ENCODE results near the gene SPATA12.

SPATA12 gene, protein sequence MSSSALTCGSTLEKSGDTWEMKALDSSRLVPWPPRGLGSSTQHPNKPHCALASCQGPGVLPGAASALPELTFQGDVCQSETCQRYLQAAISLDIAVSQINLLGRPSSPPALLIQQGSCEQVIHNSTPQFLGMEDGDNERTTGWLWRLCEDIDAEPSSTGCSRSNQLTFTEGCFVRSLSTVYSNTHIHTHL

DNA sequence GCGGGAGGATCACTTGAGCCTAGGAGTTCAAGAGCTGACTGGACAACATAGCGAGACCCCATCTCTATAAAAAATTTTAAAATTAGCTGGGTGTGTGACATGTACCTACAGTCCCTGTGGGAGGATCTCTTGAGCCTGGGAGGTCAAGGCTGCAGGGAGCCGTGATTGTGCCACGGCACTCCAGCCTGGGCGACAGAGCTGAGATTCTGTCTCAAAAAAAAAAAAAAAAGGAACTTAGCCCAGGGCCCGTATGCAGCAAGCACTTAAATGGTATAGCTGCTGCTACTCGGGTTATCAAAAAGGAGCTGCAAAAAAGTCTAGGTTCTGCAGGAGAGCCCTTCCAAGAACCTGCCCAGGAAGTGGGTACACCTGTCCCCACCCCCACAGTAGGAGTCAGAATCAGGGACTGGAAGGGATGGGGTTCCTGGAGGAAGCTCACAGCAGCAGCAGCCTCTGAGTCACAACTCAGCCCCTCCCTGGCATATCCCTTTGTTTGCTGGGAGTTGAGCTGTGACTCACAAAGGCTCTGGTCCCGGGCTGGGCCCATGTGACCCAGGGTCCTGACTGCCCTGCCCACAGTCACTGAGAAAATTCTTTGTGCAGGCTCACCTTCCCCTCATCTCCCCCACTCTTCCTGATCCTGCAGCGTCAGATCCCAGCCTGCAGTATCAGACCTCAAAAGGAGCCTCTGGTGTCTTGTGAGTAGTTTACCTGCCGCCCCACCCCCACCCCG, at the start of gene SPATA12:
Gene SPATA12 (plus strand): TSS at position 576 of the 733 bp plus-strand sequence. CDS start 13,031 bp downstream, outside the sequence.
- DNase-seq (ENCODE audit: low read depth in 3 of 3), result no peak

DNA sequence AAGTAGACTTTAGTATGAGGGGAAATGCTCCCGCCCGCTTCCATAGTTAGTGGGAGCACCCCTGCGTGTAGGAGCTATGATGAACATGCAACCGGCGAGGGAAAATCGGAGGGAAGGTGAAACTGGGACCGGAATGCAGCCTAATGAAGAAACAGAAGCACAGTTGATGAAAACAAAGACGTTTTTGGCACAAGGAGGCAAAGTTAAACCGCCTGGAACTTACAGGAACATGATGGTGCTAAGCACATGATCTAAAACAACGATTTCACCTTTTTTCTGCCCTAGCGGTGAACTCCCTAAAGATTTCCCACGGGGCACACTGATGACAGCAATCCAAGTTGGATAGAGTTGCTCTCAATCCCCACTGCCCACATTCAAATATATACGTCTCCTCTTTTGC, 49.4 kb upstream of the SPATA12 start:
- no peak for DNase-seq (ENCODE audit: low read depth in 3 of 3)

DNA sequence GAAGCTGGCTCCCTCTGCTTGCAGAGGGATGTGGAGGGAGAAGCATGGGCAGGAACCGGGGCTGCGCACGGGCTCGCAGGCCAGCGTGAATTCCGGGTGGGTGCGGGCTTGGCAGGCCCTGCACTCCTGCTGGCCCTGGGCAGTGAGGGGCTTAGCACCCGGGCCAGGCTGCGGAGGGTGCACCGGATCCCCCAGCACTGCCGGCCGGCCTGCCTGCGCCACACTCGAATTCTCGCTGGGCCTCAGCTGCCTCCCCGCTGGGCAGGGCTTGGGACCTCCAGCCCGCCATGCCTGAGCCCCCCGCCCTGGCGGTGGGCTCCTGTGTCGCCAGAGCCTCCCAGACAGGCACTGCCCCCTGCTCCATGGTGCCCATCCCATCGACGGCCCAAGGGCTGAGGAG, 47.6 kb upstream of the SPATA12 start:
- no peak for DNase-seq (ENCODE audit: low read depth in 3 of 3)

DNA sequence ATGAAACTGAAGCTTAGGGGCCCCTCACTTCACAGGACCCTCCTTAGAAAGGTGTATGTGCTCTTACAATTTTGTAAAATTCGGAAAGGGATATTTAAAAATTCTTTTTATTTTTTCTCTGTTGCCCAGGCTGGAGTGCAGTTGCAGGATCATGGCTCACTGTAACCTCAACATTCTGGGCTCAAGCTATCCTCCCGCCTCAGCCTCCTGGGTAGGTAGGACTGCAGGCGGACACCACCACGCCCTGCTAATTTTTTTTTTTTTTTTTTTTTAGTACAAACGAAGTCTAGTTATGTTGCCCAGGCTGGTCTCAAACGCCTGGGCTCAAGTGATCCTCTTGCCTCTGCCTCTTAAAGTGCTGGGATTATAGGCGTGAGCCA, 45.1 kb upstream of the SPATA12 start:
- no peak for DNase-seq (ENCODE audit: low read depth in 3 of 3)

DNA sequence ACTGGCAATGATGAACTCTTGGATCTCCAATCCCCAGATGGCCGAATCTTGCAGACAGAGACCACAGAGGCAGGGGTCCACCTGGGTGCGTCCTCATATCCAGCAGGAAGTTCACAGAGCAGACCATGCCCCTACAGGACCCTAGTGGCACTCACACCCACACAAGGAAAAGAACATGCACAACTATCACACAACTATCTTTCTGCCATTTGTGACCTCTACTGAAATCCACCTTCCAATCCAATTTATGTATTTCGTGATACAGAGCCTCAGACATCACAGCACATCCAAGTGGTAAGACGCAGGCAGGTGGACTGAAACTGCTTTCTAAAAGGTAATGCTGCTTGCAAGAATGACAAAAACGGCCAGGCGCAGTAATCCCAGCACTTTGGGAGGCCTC, 44.6 kb upstream of the SPATA12 start:
- DNase-seq (ENCODE audit: low read depth in 3 of 3), result no peak

DNA sequence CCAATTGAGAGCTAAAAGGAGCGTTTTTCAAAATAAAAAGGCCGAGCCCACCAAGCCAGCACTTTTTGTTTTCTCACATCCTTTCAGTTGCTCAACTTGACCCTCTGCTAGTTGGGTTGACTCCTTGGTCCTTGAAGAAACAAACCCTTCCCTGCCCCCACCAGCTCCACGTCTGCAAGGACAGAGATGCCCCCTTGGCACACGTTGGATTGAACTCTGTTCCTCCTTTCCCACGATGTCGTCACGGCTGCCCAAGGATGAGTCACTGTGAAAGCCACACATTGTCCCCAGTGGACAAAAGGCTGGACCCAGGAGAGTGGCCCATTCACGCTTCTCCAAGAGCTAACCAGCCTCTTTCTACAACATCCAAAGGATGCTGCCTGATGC, 43.0 kb upstream of the SPATA12 start:
- no peak for DNase-seq (ENCODE audit: low read depth in 3 of 3)

DNA sequence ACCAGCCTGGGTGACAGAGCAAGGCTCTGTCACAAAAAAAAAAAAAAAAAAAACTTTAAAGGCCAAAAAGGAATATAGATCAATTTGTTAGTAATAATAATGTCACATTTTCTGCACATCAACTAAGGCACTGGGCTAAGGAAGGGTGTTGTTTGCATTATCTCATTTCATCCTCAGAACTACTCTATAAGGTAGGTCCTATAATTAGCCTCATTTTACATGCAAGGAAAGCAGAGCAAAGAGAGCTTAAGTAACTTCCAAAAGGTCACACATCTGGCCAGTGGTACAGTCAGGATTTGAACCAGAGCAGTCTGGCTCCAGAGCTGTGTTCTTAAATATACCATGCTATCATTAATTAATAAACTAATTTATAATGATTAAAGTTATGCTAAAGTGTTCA, 42.2 kb upstream of the SPATA12 start:
- DNase-seq (ENCODE audit: low read depth in 3 of 3), result no peak

DNA sequence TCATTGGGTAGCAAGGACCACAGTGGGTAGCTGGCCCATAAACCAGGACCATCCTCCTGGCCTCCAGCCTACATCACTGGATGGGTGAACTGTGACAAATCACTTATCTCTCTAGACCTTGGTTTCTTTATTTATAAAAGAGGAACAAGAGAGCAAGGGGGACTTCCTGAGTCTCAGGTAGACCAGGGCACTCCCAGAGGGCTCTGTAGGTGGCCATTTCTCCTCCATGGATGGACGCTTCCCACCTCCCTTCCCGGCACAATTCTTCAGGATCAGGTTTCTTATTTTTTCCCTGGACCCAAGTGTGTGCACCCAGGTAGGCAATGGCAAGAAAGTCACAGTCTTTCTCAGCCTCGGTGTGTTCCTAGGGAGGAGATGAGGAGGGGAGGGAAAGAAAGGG, 41.4 kb upstream of the SPATA12 start:
- no peak for DNase-seq (ENCODE audit: low read depth in 3 of 3)

DNA sequence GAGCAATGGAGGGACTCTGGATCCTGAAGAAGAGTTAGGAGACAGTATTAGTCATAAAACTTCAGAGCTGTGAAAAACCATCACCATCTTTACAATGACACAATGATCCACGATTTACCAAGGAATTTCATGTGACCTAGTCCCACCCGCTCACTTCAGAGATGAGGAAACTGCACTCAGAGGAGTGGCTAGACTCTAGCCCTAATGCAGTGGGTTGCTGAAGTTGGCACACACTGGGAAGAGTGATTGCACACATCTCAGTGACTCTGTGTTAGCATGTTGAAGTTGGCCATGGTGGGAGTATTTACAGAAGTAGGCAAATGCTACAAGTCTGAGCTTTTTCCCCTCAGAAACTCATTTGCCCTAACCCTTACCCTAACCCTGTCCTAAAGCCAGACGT, 35.2 kb upstream of the SPATA12 start:
- no peak for DNase-seq (ENCODE audit: low read depth in 3 of 3)

DNA sequence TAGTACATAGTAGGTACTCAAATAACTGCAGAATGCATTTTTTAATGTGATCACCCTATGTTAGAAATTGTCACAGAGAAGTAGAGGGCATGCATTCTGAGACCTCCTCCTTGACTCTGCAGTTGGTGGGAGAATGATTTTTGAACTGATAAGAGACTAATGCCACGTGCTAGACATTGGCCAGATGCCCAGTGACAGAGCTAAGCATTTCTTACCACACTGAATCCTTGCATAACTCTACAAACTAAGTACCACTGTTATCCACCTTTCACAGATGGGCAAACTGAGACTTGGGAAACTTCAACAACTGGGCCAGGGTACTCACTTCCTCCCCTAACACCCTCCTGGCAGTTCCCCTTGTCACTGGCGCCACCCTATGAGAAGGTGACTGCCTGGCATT, 33.5 kb upstream of the SPATA12 start:
- no peak for DNase-seq (ENCODE audit: low read depth in 3 of 3)

DNA sequence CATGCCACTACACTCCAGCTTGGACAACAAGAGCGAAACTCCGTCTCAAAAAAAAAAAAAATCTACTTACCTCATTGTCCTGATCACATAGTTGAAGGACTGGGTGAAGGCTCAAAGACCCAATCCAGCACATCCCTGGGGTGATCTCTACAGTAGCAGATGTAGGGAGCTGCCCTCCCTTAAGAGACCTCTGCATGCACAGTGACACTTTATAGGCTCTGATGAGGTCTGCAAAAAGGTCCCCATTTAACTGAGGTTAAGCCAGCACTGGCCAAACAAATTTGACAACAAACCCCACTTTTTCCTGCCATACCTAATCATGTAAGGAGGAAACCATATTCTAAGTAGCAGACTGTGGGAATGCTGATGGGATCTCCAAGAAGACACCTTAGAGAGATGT, 31.1 kb upstream of the SPATA12 start:
- DNase-seq (ENCODE audit: low read depth in 3 of 3), result no peak

DNA sequence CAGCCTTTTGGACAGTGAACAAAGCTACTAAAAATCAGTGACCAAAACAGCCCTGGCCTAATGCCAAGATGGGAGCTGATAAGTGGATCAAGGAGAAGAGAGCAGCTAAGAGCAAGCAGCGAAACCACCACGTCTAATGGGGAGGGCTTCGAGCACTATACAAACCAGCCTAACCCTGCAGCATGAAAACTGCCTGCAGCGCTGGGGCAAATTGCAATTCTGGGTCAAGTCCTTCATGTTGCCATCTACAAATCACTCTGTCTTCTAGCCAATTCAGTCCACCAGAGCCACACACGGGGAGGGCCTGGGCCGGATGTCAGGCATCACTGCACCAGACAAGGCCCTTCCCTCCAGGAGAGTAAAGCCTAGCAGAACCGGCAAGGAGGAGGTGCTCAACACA, 30.5 kb upstream of the SPATA12 start:
- DNase-seq (ENCODE audit: low read depth in 3 of 3), result no peak

DNA sequence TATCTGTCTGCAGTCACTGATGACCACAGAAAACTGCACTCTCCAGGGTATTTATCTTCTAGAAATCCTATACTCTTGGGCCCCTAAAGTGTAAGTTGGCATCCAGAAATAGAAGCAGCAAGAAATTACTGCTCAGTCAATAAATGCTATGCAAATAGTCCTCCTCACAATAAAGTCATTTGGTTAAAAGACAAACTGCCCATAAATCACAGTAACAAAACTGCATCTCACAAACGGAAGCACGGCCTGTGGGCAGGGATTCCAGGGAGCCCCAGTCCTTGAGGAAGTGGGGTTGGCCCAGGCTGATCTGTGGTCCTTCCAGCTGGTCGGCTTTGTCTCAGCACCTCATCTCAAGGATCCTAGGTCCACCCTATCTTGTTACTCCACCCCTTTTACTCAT, 29.7 kb upstream of the SPATA12 start:
- no peak for DNase-seq (ENCODE audit: low read depth in 3 of 3)

DNA sequence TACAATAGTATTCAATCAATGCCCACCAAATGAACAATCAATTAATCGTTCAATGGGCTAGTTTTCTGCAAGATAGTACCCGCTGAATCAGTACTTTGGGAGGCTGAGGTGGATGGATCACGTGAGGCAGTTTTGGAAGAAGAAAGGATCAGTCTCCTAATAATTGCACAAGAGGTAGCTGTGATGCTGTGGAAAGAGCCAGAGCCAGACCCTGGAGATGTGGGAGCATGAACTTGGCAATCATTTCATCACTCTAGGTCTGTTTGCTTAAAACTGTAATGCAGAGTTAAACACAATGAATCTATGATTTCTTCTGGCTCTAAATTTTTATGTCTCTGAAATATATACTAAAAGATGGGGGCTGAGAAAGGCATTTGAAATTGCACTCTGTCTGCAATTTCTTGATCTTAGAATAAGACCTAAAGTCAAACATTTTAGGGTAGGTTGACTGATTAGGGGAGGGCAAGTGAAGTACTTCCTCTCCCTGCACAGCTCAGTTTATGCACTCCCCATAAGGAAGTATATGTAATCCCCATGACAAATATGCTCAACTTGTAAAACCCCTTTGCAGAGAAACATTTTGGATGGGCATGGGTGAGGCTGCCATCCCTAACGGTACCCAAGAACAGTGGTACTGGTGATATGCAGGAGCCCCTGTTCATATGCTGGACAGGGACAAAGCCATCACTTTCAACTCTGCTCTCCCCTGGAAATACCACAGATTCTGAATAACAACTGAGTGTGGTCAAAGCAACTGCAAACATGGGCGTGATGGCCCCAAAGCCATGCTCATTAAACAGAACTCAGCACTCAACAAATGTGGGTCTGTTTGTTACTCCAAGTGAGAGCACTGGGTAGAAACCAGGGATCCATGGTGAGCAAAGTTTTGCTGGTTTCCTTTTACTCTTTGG, 28.6 kb upstream of the SPATA12 start:
- no peak for DNase-seq (ENCODE audit: low read depth in 3 of 3)

DNA sequence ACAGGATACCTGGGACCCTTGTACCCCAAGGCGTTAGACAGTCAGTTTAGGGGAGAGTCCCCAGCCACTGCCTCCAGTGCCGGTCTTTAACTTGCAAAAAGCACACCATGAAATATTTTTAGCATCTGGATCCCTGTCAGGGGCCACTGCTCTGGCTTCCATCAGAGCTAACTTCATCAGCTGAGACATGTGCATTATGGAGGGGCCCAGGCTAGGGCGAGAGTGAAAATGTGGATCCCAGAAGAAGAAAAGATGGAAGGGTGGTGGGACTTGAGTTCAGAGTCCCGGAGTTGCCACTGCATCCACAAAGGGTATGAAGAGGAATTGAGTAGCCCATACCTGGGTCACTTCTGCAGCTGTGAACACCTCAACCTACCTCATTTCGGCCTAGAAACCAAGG, 23.5 kb upstream of the SPATA12 start:
- no peak for DNase-seq (ENCODE audit: low read depth in 3 of 3)

DNA sequence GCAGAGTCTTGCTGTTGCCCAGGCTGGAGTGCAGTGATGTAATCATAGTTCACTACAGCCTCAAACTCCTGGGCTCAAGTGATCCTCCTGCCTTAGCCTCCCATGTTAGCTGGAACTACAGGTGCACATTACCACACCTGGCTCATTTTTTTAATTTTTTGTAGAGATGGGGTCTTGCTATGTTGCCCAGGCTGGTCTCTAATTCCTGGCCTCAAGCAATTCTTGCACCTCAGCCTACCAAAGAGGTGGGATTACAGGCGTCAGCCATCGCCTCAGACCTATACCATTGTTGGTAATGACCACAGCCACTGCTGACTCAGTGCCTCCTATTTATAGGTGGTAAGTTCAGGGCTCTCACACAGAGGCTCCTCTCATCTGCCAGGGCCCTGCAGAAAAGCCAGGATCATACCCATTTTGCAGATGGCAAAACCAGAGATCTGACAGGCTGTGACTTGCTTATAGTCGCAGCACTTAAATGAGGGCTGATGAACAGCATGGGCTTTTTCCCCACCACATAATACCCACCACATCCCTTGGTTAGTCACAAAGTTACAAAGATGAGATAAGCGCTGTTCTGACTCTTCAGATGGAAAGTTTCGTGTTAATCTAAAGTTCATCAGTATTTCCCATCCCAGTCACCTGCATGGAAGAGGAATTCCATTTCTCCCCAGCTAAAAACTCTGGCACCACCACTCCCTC, 21.8 kb upstream of the SPATA12 start:
- peak in 1 of 3 donors; percentile 1 for DNase-seq (ENCODE audit: low read depth in 3 of 3)

DNA sequence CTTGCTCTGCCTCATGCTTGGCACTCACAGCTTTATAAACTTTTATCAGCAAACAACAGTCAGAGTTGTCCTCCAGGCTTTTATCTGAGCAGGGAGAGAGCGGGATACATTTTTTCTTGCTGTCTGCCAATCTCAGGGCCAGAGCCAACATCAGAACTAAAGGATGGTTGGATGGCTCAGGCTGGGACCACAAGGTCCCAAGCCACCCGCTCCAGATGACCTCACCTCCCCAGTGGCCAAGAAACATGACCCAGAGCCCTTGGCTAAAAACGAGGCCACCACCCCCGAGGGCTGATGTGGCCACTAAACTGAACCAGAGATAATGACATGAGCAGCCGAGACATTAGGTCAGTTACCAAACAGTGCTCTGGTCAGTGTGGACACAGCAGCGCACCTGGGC, 18.8 kb upstream of the SPATA12 start:
- no peak for DNase-seq (ENCODE audit: low read depth in 3 of 3)

DNA sequence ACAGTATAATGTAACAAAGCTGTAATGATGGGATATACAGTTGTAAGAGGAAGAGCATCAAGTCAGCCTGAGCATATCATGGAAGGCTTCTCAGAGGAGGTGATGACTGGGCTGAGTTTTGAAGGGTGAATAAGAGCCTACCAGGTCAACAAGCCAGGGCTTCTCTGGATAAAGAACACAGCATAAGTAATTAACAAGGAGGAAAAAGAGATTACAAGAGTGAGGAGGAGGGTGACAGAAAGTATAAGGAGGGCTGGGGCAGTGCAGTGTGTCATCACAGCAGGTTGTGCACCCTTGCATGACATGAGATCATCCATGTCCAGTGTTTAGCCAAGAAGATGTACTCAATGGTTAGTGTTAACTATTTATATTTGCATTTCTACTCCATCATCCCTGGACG, 16.9 kb upstream of the SPATA12 start:
- no peak for DNase-seq (ENCODE audit: low read depth in 3 of 3)

DNA sequence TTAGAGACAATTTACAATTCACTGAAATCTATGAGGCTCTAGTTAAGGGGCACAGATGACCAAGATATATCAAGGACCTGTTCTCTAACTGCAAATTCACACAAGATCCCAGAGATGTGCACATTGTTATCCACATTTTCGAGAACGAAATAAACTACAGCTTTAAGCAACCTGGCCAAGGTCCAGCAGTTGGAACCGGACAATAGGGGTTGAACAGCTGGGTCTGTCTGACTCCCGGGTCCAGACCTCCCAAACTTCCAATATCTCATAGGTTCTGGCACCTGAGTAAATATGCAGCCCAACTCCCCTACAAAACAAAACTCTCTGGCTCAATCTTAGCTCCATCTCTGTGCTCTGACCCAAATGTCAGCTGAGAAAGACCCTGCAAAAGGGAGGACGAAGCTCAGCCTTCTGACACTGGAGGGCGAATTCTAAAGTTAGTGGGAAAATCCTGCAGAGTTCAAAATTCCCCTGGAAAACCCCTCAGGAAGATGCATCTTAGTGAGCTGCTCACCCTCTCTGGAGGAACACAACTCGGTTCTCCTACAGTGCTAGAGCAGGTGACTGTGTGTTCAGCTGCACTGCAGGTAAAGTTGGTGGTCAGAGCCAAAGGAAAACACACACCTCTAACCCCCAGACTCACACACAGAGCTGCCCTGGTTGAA, 14.2 kb upstream of the SPATA12 start:
- DNase-seq (ENCODE audit: low read depth in 3 of 3), result no peak

DNA sequence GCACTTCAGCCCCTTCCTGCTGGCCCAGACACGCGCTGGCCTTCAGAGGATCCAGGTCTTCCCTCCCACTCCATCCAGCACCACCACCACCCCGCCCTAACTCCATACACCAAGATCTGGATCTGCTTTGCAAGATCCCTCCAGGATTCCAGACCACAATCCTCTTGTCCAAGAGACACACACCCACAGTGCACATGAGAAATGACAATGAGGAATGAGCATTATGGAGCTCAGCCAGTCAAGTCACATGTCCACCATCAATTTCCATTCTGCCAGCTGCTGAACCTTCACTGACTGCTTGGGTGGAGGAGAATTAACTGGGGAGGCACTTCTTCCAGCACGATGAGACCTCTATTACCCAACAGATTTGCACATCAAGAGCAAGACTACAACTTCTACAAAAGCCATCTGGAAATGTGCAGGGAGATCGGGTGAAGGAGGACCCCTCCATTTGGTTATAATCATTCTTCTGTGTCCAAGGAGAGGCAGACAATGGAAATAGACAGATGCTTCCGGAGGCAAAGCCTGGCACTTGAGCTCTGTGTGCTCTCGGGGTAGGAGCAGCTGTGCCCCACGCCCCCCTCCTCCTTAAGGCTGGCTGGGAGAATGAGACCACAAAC, 12.3 kb upstream of the SPATA12 start:
- no peak for DNase-seq (ENCODE audit: low read depth in 3 of 3)

DNA sequence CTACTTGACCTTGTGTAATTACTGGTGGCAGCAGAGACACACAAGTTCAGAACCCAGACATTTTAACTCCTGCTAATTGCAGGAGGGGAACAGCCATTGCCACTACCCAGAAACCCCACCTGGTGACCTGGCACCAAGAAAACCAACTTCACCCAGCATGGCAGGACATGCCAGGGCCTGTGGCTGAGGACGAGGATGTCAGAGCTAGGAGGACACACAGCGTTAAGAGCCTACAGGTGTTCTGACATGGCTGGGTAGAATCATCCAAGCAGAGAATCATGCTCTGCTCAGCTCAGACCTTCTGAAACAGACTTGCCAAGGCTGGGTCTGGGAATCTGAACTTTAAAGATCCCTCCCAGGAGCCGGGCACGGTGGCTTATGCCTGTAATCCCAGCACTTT, 11.7 kb upstream of the SPATA12 start:
- no peak for DNase-seq (ENCODE audit: low read depth in 3 of 3)

All from stimulated activated CD4-positive, alpha-beta T cell treated with anti-CD3 and anti-CD28 coated beads, TNF-alpha, amount 100 ng/mL, for 48 hours (primary cell).